ENCODE results near the gene PGM3. TPM values are rescaled to one million over a fixed set of nuclear protein-coding genes. Genes with fewer than 3 reads are reported as not detected.

Gene PGM3
- polyA plus RNA-seq, 2 of the 4 experiments (the other 2 are of a cell fraction): 37.3 to 51.7 TPM

GRCh38 chr6:83221889-83222479 lies 28.9 kb upstream of the PGM3 start (continued):
- TF ChIP-seq CTCF (IDR thresholded peaks at IDR 0.05): peak; percentile 59

GRCh38 chr6:83221276-83221675 lies 28.2 kb upstream of the PGM3 start:
- Histone ChIP-seq H3K4me1 (no peaks in the 10 kb centered on the region), H3K4me2 (no peak overlapping the region), H3K27ac (no peak overlapping the region), H3K4me3 (no peak overlapping the region), H3K9me3 (no peaks in the 10 kb centered on the region)
- DNase-seq (ENCODE audit: low read depth in 1 of 2, low spot score in 1 of 2): no peak
- FAIRE-seq: no peak
- no peak for TF ChIP-seq ZFP36 (IDR thresholded peaks at IDR 0.05; ENCODE audit: borderline replicate concordance, partially characterized antibody)
- TF ChIP-seq GATA3 (IDR thresholded peaks at IDR 0.05; ENCODE audit: borderline replicate concordance): no peak
- no peak for TF ChIP-seq E2F6 (IDR thresholded peaks at IDR 0.05; ENCODE audit: borderline replicate concordance, low read depth)
- no peak for TF ChIP-seq JUNB (IDR thresholded peaks at IDR 0.05)
- no peak for TF ChIP-seq FOSL2 (IDR thresholded peaks at IDR 0.05)
- no peak for TF ChIP-seq FOSL2 (CRISPR knock-in tag; IDR thresholded peaks at IDR 0.05)
- no peak for TF ChIP-seq EHF (CRISPR knock-in tag; IDR thresholded peaks at IDR 0.05)
- no peak for TF ChIP-seq HOXA7 (CRISPR knock-in tag; IDR thresholded peaks at IDR 0.05)
- no peak for TF ChIP-seq ZC3H11A (IDR thresholded peaks at IDR 0.05)
- no peak for TF ChIP-seq RCOR1 (IDR thresholded peaks at IDR 0.05; ENCODE audit: low read depth, low read length)
- no peak for TF ChIP-seq CTCF (IDR thresholded peaks at IDR 0.05)
- no peak for TF ChIP-seq KDM5A (IDR thresholded peaks at IDR 0.05)
- TF ChIP-seq PBX3 (IDR thresholded peaks at IDR 0.05): no peak
- TF ChIP-seq MYC (IDR thresholded peaks at IDR 0.05; ENCODE audit: borderline replicate concordance, low read length): no peak
- 95% methylated on average over 1 of the region's 1 CpG for WGBS (ENCODE audit: missing lambda C conversion rate)
- ChIA-PET POLR2A (no interaction called here), CTCF (interaction anchor here (0.7 to 6.1 kb wide), 10 partner anchors 9 to 292 kb away, joined by 3 to 92 read pairs (median 4); partner anchors contain the start of genes DOP1A, PRSS35 and UBE3D)
- ATAC-seq: no peak

- Histone ChIP-seq H3K4me2 (no peak overlapping the region), H3K27ac (no peak overlapping the region), H3K4me1 (no peaks in the 10 kb centered on the region), H3K4me3 (no peak overlapping the region), H3K9me3 (no peaks in the 10 kb centered on the region)
- DNase-seq (ENCODE audit: low read depth in 1 of 2, low spot score in 1 of 2) (no peak), ATAC-seq (no peak), FAIRE-seq (no peak)
- ChIA-PET CTCF (interaction anchor here (1.4 to 6.1 kb wide), 3 partner anchors 154 to 293 kb away, joined by 3 to 92 read pairs (median 16); partner anchors contain the start of genes DOP1A, PRSS35 and UBE3D), POLR2A (no interaction called here)
- no peak for TF ChIP-seq ATOH8 (CRISPR knock-in tag; IDR thresholded peaks at IDR 0.05; ENCODE audit: low read depth)
- no peak for TF ChIP-seq PHF8 (IDR thresholded peaks at IDR 0.05; ENCODE audit: borderline replicate concordance, low read depth)
- TF ChIP-seq EHF (CRISPR knock-in tag; IDR thresholded peaks at IDR 0.05): no peak
- no peak for TF ChIP-seq ESRRA (IDR thresholded peaks at IDR 0.05; ENCODE audit: borderline replicate concordance, low read length)
- TF ChIP-seq HEYL (CRISPR knock-in tag; IDR thresholded peaks at IDR 0.05): no peak
- no peak for TF ChIP-seq ZC3H11A (IDR thresholded peaks at IDR 0.05)
- TF ChIP-seq FOSL2 (IDR thresholded peaks at IDR 0.05): no peak
- TF ChIP-seq FOSL2 (CRISPR knock-in tag; IDR thresholded peaks at IDR 0.05): no peak
- TF ChIP-seq SMC3 (IDR thresholded peaks at IDR 0.05): no peak
- TF ChIP-seq RCOR1 (IDR thresholded peaks at IDR 0.05; ENCODE audit: low read depth, low read length): no peak
- no peak for TF ChIP-seq BHLHE40 (IDR thresholded peaks at IDR 0.05; ENCODE audit: low read depth, low read length)
- TF ChIP-seq SREBF2 (IDR thresholded peaks at IDR 0.05): no peak
- no peak for TF ChIP-seq EHMT2 (IDR thresholded peaks at IDR 0.05; ENCODE audit: low read depth)
- no peak for TF ChIP-seq CTCF (IDR thresholded peaks at IDR 0.05)
- TF ChIP-seq RARB (CRISPR knock-in tag; IDR thresholded peaks at IDR 0.05): no peak
- no peak for TF ChIP-seq NFE2L2 (conservative IDR thresholded peaks at IDR 0.05; ENCODE audit: low read length)
- no peak for TF ChIP-seq KDM5A (IDR thresholded peaks at IDR 0.05)
- no peak for TF ChIP-seq CBX8 (IDR thresholded peaks at IDR 0.05)
- TF ChIP-seq HOXA7 (CRISPR knock-in tag; IDR thresholded peaks at IDR 0.05): no peak
- no peak for TF ChIP-seq RFX5 (IDR thresholded peaks at IDR 0.05)
- no peak for TF ChIP-seq ZSCAN20 (CRISPR knock-in tag; IDR thresholded peaks at IDR 0.05)
These were observed 27.1 kb upstream of the PGM3 start for GRCh38 chr6:83220121-83220520.
